Neural progenitor cell (in vitro differentiated cells): ENCODE results near the gene CCDC90B.

Source experiments
- CTCF ChIP-seq: fragments of 200-600 bp; sonication (generic); IDR thresholded peaks from 2 replicates; pipeline ENCODE4 v1.5.1; 2017; ENCODE audit warnings: antibody characterized with exemption, mild to moderate bottlenecking
- EZH2 ChIP-seq: fragments of 200-600 bp; sonication (generic); IDR thresholded peaks from 2 replicates; pipeline ENCODE4 v1.6.1; 2017; ENCODE audit warnings: antibody characterized with exemption, mild to moderate bottlenecking, moderate library complexity
- EZH2phosphoT487 ChIP-seq: fragments of 200-600 bp; sonication (generic); IDR thresholded peaks from 2 replicates; pipeline ENCODE4 v1.6.1; 2017; ENCODE audit warnings: antibody characterized with exemption

GRCh38 chr11:83249445-83249844, 36.7 kb downstream of the CCDC90B start:
- no peak for TF ChIP-seq CTCF
- no peak for TF ChIP-seq EZH2
- TF ChIP-seq EZH2phosphoT487: no peak
